ENCODE results near the gene NUDT1.
A peak's percentile ranks its signal among the peaks of the same experiment; 100 is the strongest.

The NUDT1 gene

DNA sequence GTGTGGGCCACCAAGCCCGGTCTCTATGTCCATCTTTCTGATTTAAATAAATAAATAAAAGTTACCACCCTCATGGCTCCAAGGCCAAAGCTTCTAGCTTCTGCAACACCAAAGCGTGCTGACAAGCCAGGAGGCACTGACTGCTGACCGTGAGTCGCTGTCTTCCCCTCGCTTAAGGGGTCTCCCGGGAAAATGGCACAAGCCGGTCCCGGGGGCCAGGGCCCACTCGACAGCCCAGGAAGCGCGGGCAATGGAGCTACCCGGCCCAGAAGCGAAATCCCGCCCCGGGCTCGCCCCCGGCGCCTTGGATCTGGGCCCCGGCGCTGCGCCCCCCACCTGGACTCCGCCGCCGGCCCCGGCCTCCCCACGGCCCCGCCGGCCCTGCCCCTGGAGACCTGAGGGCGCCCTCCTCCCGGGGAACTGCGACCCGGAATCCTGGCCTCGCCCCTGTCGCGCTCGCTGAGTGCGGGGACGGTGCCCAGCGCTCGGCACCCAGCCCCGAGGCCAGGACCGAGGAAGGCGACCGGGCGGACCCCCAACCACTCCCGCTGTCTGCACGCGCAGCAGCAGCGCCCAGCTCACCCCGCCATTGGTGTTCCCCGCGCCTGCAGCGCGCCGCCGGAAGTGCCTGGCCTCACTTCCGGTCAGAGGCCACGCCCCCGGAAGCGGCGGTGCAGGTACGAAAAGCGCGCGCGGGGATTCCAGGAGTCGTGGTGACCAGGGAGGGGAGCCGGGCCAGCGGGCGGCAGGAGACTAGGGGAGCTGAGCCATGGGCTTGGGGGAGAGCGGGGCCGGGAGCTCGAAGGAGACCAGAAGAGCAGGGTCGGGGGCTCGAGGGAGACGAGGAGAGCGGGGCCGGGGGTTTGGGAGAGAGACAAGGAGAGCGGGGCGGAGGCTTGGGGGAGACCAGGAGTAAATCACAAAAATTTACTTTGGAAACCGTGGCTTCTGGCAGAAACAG, at the start of gene NUDT1, which contains the start of gene MRM2 (continued):
- TF ChIP-seq, protein P1, sequence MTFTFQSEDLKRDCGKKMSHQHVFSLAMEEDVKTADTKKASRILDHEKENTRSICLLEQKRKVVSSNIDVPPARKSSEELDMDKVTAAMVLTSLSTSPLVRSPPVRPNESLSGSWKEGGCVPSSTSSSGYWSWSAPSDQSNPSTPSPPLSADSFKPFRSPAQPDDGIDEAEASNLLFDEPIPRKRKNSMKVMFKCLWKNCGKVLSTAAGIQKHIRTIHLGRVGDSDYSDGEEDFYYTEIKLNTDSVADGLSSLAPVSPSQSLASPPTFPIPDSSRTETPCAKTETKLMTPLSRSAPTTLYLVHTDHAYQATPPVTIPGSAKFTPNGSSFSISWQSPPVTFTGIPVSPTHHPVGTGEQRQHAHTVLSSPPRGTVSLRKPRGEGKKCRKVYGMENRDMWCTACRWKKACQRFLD (tag by site-specific recombination; IDR thresholded peaks at IDR 0.05): no peak
- TF ChIP-seq, protein P2, sequence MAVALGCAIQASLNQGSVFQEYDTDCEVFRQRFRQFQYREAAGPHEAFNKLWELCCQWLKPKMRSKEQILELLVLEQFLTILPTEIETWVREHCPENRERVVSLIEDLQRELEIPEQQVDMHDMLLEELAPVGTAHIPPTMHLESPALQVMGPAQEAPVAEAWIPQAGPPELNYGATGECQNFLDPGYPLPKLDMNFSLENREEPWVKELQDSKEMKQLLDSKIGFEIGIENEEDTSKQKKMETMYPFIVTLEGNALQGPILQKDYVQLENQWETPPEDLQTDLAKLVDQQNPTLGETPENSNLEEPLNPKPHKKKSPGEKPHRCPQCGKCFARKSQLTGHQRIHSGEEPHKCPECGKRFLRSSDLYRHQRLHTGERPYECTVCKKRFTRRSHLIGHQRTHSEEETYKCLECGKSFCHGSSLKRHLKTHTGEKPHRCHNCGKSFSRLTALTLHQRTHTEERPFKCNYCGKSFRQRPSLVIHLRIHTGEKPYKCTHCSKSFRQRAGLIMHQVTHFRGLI (tag by site-specific recombination; IDR thresholded peaks at IDR 0.05): peak; percentile 75
- TF ChIP-seq ZXDB (tag by site-specific recombination; IDR thresholded peaks at IDR 0.05) (peak; percentile 73), ZEB2 (tag by site-specific recombination; IDR thresholded peaks at IDR 0.05) (peak; percentile 86), YY1 (tag by site-specific recombination; IDR thresholded peaks at IDR 0.05) (peak; percentile 74), ZNF658 (tag by site-specific recombination; IDR thresholded peaks at IDR 0.05) (no peak), SP3 (tag by site-specific recombination; IDR thresholded peaks at IDR 0.05) (peak; percentile 68), MZF1 (tag by site-specific recombination; IDR thresholded peaks at IDR 0.05; ENCODE audit: borderline replicate concordance) (peak; percentile 60; the same call in 1 of the 2 replicates), ZNF501 (tag by site-specific recombination; IDR thresholded peaks at IDR 0.05) (peak; percentile 71), SP7 (tag by site-specific recombination; IDR thresholded peaks at IDR 0.05) (peak; percentile 25; the same call in 1 of the 2 replicates), HOXA7 (CRISPR knock-in tag; IDR thresholded peaks at IDR 0.05; ENCODE audit: borderline replicate concordance) (no peak), GLIS2 (tag by site-specific recombination; IDR thresholded peaks at IDR 0.05) (peak; percentile 37; the same call in 1 of the 2 replicates), ZNF324 (tag by site-specific recombination; IDR thresholded peaks at IDR 0.05) (no peak), ZNF677 (tag by site-specific recombination; IDR thresholded peaks at IDR 0.05) (no peak), ZNF37A (tag by site-specific recombination; IDR thresholded peaks at IDR 0.05) (no peak), ZNF776 (tag by site-specific recombination; IDR thresholded peaks at IDR 0.05; ENCODE audit: borderline replicate concordance) (no peak), BCL11A (tag by site-specific recombination; IDR thresholded peaks at IDR 0.05; ENCODE audit: low read depth) (peak; percentile 93), YY2 (tag by site-specific recombination; IDR thresholded peaks at IDR 0.05) (peak; percentile 86), ZNF341 (tag by site-specific recombination; IDR thresholded peaks at IDR 0.05; ENCODE audit: low read depth) (peak; percentile 36; the same call in 1 of the 2 replicates), SP2 (tag by site-specific recombination; IDR thresholded peaks at IDR 0.05) (peak; percentile 86), BCL11B (tag by site-specific recombination; IDR thresholded peaks at IDR 0.05; ENCODE audit: low read depth) (peak; percentile 74)
- TF ChIP-seq, protein P3, sequence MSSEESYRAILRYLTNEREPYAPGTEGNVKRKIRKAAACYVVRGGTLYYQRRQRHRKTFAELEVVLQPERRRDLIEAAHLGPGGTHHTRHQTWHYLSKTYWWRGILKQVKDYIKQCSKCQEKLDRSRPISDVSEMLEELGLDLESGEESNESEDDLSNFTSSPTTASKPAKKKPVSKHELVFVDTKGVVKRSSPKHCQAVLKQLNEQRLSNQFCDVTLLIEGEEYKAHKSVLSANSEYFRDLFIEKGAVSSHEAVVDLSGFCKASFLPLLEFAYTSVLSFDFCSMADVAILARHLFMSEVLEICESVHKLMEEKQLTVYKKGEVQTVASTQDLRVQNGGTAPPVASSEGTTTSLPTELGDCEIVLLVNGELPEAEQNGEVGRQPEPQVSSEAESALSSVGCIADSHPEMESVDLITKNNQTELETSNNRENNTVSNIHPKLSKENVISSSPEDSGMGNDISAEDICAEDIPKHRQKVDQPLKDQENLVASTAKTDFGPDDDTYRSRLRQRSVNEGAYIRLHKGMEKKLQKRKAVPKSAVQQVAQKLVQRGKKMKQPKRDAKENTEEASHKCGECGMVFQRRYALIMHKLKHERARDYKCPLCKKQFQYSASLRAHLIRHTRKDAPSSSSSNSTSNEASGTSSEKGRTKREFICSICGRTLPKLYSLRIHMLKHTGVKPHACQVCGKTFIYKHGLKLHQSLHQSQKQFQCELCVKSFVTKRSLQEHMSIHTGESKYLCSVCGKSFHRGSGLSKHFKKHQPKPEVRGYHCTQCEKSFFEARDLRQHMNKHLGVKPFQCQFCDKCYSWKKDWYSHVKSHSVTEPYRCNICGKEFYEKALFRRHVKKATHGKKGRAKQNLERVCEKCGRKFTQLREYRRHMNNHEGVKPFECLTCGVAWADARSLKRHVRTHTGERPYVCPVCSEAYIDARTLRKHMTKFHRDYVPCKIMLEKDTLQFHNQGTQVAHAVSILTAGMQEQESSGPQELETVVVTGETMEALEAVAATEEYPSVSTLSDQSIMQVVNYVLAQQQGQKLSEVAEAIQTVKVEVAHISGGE (tag by site-specific recombination; conservative IDR thresholded peaks at IDR 0.05; ENCODE audit: low read depth): peak; percentile 93
- TF ChIP-seq, protein P4, sequence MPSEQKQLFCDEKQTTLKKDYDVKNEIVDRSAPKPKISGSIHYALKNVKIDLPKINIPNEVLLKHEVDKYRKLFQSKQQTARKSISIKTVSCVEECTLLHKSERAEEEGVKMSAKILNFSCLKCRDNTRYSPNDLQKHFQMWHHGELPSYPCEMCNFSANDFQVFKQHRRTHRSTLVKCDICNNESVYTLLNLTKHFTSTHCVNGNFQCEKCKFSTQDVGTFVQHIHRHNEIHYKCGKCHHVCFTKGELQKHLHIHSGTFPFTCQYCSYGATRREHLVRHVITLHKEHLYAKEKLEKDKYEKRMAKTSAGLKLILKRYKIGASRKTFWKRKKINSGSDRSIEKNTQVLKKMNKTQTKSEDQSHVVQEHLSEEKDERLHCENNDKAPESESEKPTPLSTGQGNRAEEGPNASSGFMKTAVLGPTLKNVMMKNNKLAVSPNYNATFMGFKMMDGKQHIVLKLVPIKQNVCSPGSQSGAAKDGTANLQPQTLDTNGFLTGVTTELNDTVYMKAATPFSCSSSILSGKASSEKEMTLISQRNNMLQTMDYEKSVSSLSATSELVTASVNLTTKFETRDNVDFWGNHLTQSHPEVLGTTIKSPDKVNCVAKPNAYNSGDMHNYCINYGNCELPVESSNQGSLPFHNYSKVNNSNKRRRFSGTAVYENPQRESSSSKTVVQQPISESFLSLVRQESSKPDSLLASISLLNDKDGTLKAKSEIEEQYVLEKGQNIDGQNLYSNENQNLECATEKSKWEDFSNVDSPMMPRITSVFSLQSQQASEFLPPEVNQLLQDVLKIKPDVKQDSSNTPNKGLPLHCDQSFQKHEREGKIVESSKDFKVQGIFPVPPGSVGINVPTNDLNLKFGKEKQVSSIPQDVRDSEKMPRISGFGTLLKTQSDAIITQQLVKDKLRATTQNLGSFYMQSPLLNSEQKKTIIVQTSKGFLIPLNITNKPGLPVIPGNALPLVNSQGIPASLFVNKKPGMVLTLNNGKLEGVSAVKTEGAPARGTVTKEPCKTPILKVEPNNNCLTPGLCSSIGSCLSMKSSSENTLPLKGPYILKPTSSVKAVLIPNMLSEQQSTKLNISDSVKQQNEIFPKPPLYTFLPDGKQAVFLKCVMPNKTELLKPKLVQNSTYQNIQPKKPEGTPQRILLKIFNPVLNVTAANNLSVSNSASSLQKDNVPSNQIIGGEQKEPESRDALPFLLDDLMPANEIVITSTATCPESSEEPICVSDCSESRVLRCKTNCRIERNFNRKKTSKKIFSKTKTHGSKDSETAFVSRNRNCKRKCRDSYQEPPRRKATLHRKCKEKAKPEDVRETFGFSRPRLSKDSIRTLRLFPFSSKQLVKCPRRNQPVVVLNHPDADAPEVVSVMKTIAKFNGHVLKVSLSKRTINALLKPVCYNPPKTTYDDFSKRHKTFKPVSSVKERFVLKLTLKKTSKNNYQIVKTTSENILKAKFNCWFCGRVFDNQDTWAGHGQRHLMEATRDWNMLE (tag by site-specific recombination; conservative IDR thresholded peaks at IDR 0.05; ENCODE audit: low read depth): peak; percentile 34; the same call in 1 of the 2 replicates
- TF ChIP-seq, protein P5, sequence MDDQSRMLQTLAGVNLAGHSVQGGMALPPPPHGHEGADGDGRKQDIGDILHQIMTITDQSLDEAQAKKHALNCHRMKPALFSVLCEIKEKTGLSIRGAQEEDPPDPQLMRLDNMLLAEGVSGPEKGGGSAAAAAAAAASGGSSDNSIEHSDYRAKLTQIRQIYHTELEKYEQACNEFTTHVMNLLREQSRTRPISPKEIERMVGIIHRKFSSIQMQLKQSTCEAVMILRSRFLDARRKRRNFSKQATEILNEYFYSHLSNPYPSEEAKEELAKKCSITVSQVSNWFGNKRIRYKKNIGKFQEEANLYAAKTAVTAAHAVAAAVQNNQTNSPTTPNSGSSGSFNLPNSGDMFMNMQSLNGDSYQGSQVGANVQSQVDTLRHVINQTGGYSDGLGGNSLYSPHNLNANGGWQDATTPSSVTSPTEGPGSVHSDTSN (CRISPR knock-in tag; IDR thresholded peaks at IDR 0.05): peak; percentile 38; the same call in 1 of the 2 replicates
- TF ChIP-seq, protein P6, sequence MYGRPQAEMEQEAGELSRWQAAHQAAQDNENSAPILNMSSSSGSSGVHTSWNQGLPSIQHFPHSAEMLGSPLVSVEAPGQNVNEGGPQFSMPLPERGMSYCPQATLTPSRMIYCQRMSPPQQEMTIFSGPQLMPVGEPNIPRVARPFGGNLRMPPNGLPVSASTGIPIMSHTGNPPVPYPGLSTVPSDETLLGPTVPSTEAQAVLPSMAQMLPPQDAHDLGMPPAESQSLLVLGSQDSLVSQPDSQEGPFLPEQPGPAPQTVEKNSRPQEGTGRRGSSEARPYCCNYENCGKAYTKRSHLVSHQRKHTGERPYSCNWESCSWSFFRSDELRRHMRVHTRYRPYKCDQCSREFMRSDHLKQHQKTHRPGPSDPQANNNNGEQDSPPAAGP (tag by site-specific recombination; IDR thresholded peaks at IDR 0.05): peak; percentile 70; the same call in 1 of the 2 replicates

All from HEK293 (cell line).